Endothelial cell of umbilical vein (primary cell): ENCODE measurements around the gene LHPP.

Source experiments
- CTCF ChIP-seq, 2 donors: IDR thresholded peaks; 1 replicate in 1 of 2; 2 replicates in 1 of 2; pipeline ENCODE4 v1.5.1; 2011; ENCODE audit warnings: low read length in 2 of 2, mild to moderate bottlenecking in 2 of 2, moderate library complexity in 2 of 2, control low read depth in 1 of 2, inconsistent platforms in 1 of 2, low read depth in 1 of 2; ENCODE audit not compliant: insufficient read depth in 1 of 2; ENCODE audit errors: extremely low read depth in 1 of 2
- EZH2 ChIP-seq: IDR thresholded peaks from 2 replicates; pipeline ENCODE4 v1.6.1; 2012; ENCODE audit warnings: borderline replicate concordance, low read depth, mild to moderate bottlenecking, moderate library complexity, low read length, inconsistent platforms; ENCODE audit not compliant: severe bottlenecking
- GATA2 ChIP-seq: IDR thresholded peaks from 2 replicates; pipeline ENCODE4 v1.7.0; 2011; ENCODE audit warnings: low read depth, mild to moderate bottlenecking, moderate library complexity, mixed read lengths, low read length; ENCODE audit not compliant: insufficient read length, insufficient read depth
- JUN ChIP-seq: IDR thresholded peaks from 2 replicates; pipeline ENCODE4 v1.6.1; 2011; ENCODE audit warnings: borderline replicate concordance, low read depth; ENCODE audit not compliant: insufficient read length, insufficient read depth
- MAX ChIP-seq: IDR thresholded peaks from 2 replicates; pipeline ENCODE4 v1.6.1; 2011; ENCODE audit not compliant: insufficient read depth, insufficient read length
- MYC ChIP-seq: IDR thresholded peaks from one replicate; pipeline ENCODE4 v1.6.1; 2011; ENCODE audit warnings: mild to moderate bottlenecking, low read depth, low read length
- POLR2A ChIP-seq: IDR thresholded peaks from 2 replicates; pipeline ENCODE4 v1.6.1; 2012; ENCODE audit warnings: low read depth, mild to moderate bottlenecking, control low read depth, low read length
- POLR2AphosphoS5 ChIP-seq: IDR thresholded peaks from 2 replicates; pipeline ENCODE4 v1.6.1; 2012; ENCODE audit warnings: low read depth, mild to moderate bottlenecking, control low read depth, low read length, moderate library complexity; ENCODE audit not compliant: insufficient read depth

- TF ChIP-seq POLR2AphosphoS5 (no peak), POLR2A (no peak), CTCF (IDR thresholded peaks at IDR 0.05; ENCODE audit: extremely low read depth in 1 of 2, insufficient read depth in 1 of 2, low read depth in 1 of 2, low read length in 2 of 2) (no peak), MAX (no peak), EZH2 (no peak), MYC (no peak), GATA2 (no peak), JUN (no peak)
These were observed 14.6 kb downstream of the LHPP start for GRCh38 chr10:124476043-124476725.
